ENCODE results near the gene OR2L3.

The OR2L3 gene

GRCh38 chr1:248046536-248046935 is at the start of gene OR2L3:
Gene OR2L3 (plus strand): TSS chr1:248046836. CDS start chr1:248060682, 13,846 bp downstream.
- no peaks in the 10 kb centered on the region for H3K4me1 ChIP-seq (ENCODE audit: insufficient read depth, low read length)
- no peak within 1 kb of the TSS for H2AFZ ChIP-seq (ENCODE audit: low read depth, low read length)

GRCh38 chr1:247998811-247999210 is 47.8 kb upstream of the OR2L3 start:
- H3K9me3 ChIP-seq (ENCODE audit: low read length): no peaks in the 10 kb centered on the region
- H3K4me3 ChIP-seq (ENCODE audit: low read length): no peak overlapping the region

More at GRCh38 chr1:248046536-248046935, at the start of gene OR2L3:
- Histone ChIP-seq H3K27me3 (ENCODE audit: insufficient read depth, low read length) (no peaks in the 10 kb centered on the region), H3K36me3 (ENCODE audit: insufficient read depth, low read length) (no peaks in the 10 kb centered on the region), H3K4me3 (ENCODE audit: low read length) (no peak within 1 kb of the TSS), H3K9me3 (ENCODE audit: low read length) (no peaks in the 10 kb centered on the region)

GRCh38 chr1:248000169-248000568 is 46.5 kb upstream of the OR2L3 start:
- H2AFZ ChIP-seq (ENCODE audit: low read depth, low read length): no peak overlapping the region
- H3K4me3 ChIP-seq (ENCODE audit: low read length): no peak overlapping the region
- H3K27me3 ChIP-seq (ENCODE audit: insufficient read depth, low read length): no peaks in the 10 kb centered on the region
- H3K4me1 ChIP-seq (ENCODE audit: insufficient read depth, low read length): no peaks in the 10 kb centered on the region
- H3K9me3 ChIP-seq (ENCODE audit: low read length): no peaks in the 10 kb centered on the region
- no peaks in the 10 kb centered on the region for H3K36me3 ChIP-seq (ENCODE audit: insufficient read depth, low read length)

More at GRCh38 chr1:247998811-247999210, 47.8 kb upstream of the OR2L3 start:
- H2AFZ ChIP-seq (ENCODE audit: low read depth, low read length): no peak overlapping the region
- no peaks in the 10 kb centered on the region for H3K36me3 ChIP-seq (ENCODE audit: insufficient read depth, low read length)
- H3K27me3 ChIP-seq (ENCODE audit: insufficient read depth, low read length): no peaks in the 10 kb centered on the region
- H3K4me1 ChIP-seq (ENCODE audit: insufficient read depth, low read length): no peaks in the 10 kb centered on the region

- H3K27me3 ChIP-seq (ENCODE audit: insufficient read depth, low read length): no peaks in the 10 kb centered on the region
- H3K4me3 ChIP-seq (ENCODE audit: low read length): no peak overlapping the region
- no peaks in the 10 kb centered on the region for H3K36me3 ChIP-seq (ENCODE audit: insufficient read depth, low read length)
- no peaks in the 10 kb centered on the region for H3K4me1 ChIP-seq (ENCODE audit: insufficient read depth, low read length)
- no peak overlapping the region for H2AFZ ChIP-seq (ENCODE audit: low read depth, low read length)
- no peaks in the 10 kb centered on the region for H3K9me3 ChIP-seq (ENCODE audit: low read length)
These were observed 38.9 kb upstream of the OR2L3 start for GRCh38 chr1:248007778-248008177.

- Histone ChIP-seq H3K36me3 (ENCODE audit: insufficient read depth, low read length) (no peaks in the 10 kb centered on the region), H3K4me1 (ENCODE audit: insufficient read depth, low read length) (no peaks in the 10 kb centered on the region), H3K27me3 (ENCODE audit: insufficient read depth, low read length) (no peaks in the 10 kb centered on the region), H2AFZ (ENCODE audit: low read depth, low read length) (no peak overlapping the region), H3K4me3 (ENCODE audit: low read length) (no peak overlapping the region), H3K9me3 (ENCODE audit: low read length) (no peaks in the 10 kb centered on the region)
These were observed 37.0 kb upstream of the OR2L3 start for GRCh38 chr1:248009681-248010080.

- Histone ChIP-seq H3K27me3 (ENCODE audit: insufficient read depth, low read length) (no peaks in the 10 kb centered on the region), H3K36me3 (ENCODE audit: insufficient read depth, low read length) (no peaks in the 10 kb centered on the region), H3K9me3 (ENCODE audit: low read length) (no peaks in the 10 kb centered on the region), H3K4me1 (ENCODE audit: insufficient read depth, low read length) (no peaks in the 10 kb centered on the region), H2AFZ (ENCODE audit: low read depth, low read length) (no peak within 1 kb of the TSS), H3K4me3 (ENCODE audit: low read length) (no peak within 1 kb of the TSS)
These were observed 33.4 kb upstream of the OR2L3 start, which contains the start of gene OR2L5 for GRCh38 chr1:248013229-248013710. Gene OR2L5 (plus strand): TSS chr1:248013660. CDS start chr1:248021948, 8,288 bp downstream.

- no peaks in the 10 kb centered on the region for H3K9me3 ChIP-seq (ENCODE audit: low read length)
- H3K4me3 ChIP-seq (ENCODE audit: low read length): no peak overlapping the region
These were observed 30.8 kb upstream of the OR2L3 start for GRCh38 chr1:248015803-248016202.

GRCh38 chr1:248029770-248030169 is 16.9 kb upstream of the OR2L3 start, which contains the start of gene OR2L2:
Gene OR2L2 (plus strand): TSS chr1:248030070. CDS start chr1:248038268, 8,198 bp downstream.
- Histone ChIP-seq H3K36me3 (ENCODE audit: insufficient read depth, low read length) (no peaks in the 10 kb centered on the region), H3K27me3 (ENCODE audit: insufficient read depth, low read length) (no peaks in the 10 kb centered on the region), H3K4me1 (ENCODE audit: insufficient read depth, low read length) (no peaks in the 10 kb centered on the region), H3K4me3 (ENCODE audit: low read length) (no peak within 1 kb of the TSS), H2AFZ (ENCODE audit: low read depth, low read length) (no peak within 1 kb of the TSS), H3K9me3 (ENCODE audit: low read length) (no peaks in the 10 kb centered on the region)

More at GRCh38 chr1:248015803-248016202, 30.8 kb upstream of the OR2L3 start:
- no peaks in the 10 kb centered on the region for H3K27me3 ChIP-seq (ENCODE audit: insufficient read depth, low read length)
- no peaks in the 10 kb centered on the region for H3K4me1 ChIP-seq (ENCODE audit: insufficient read depth, low read length)
- H3K36me3 ChIP-seq (ENCODE audit: insufficient read depth, low read length): no peaks in the 10 kb centered on the region
- no peak overlapping the region for H2AFZ ChIP-seq (ENCODE audit: low read depth, low read length)

GRCh38 chr1:248045209-248045608 is 1.4 kb upstream of the OR2L3 start:
- H3K4me1 ChIP-seq (ENCODE audit: insufficient read depth, low read length): no peaks in the 10 kb centered on the region
- no peaks in the 10 kb centered on the region for H3K36me3 ChIP-seq (ENCODE audit: insufficient read depth, low read length)
- no peaks in the 10 kb centered on the region for H3K9me3 ChIP-seq (ENCODE audit: low read length)
- no peak overlapping the region for H3K4me3 ChIP-seq (ENCODE audit: low read length)
- H3K27me3 ChIP-seq (ENCODE audit: insufficient read depth, low read length): no peaks in the 10 kb centered on the region
- H2AFZ ChIP-seq (ENCODE audit: low read depth, low read length): no peak overlapping the region

DNA sequence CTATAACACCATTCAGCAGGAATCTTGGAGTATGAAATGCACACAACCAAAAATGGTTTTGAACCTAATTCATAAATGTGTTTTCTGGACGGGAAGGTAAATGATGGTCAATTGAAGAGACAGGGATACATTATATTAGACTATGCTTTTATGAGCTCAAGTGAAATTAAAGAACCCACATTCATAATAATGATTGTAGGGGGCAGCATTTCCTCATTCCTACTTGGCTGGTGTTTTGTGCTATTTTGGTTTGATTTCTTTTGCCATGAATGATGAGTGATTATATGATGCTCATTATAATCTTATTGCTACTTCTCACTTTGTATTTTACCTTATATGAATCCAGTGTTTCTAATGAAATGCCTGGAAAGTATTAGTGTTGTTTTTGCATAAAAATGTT is 372 bp downstream of the OR2L3 start:
- Histone ChIP-seq H3K4me1 (ENCODE audit: insufficient read depth, low read length) (no peaks in the 10 kb centered on the region), H3K27me3 (ENCODE audit: insufficient read depth, low read length) (no peaks in the 10 kb centered on the region), H3K9me3 (ENCODE audit: low read length) (no peaks in the 10 kb centered on the region), H3K4me3 (ENCODE audit: low read length) (no peak overlapping the region), H2AFZ (ENCODE audit: low read depth, low read length) (no peak overlapping the region), H3K36me3 (ENCODE audit: insufficient read depth, low read length) (no peaks in the 10 kb centered on the region)

- Histone ChIP-seq H3K9me3 (ENCODE audit: low read length) (no peaks in the 10 kb centered on the region), H2AFZ (ENCODE audit: low read depth, low read length) (no peak overlapping the region), H3K4me1 (ENCODE audit: insufficient read depth, low read length) (no peaks in the 10 kb centered on the region), H3K27me3 (ENCODE audit: insufficient read depth, low read length) (no peaks in the 10 kb centered on the region), H3K36me3 (ENCODE audit: insufficient read depth, low read length) (no peaks in the 10 kb centered on the region), H3K4me3 (ENCODE audit: low read length) (no peak overlapping the region)
These were observed 8.0 kb downstream of the OR2L3 start for GRCh38 chr1:248054671-248055070.

DNA sequence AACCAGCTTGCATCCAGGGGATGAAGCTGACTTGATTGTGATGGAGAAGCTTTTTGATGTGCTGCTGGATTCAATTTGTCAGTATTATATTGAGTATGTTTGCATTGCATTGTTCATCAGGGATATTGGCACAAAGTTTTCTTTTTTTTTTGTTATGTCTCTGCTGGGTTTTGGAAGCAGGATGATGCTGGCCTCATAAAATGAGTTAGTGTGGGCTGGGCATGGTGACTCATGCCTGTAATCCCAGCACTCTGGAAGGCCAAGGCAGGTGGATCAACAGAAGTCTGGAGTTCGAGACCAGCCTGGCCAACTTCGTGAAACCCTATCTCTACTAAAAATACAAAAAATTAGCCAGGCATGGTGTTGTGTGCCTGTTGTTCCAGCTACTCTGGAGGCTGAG is 8.6 kb downstream of the OR2L3 start:
- H3K27me3 ChIP-seq (ENCODE audit: insufficient read depth, low read length): no peaks in the 10 kb centered on the region
- no peaks in the 10 kb centered on the region for H3K36me3 ChIP-seq (ENCODE audit: insufficient read depth, low read length)
- H3K9me3 ChIP-seq (ENCODE audit: low read length): no peaks in the 10 kb centered on the region
- H3K4me1 ChIP-seq (ENCODE audit: insufficient read depth, low read length): no peaks in the 10 kb centered on the region
- H3K4me3 ChIP-seq (ENCODE audit: low read length): no peak overlapping the region
- no peak overlapping the region for H2AFZ ChIP-seq (ENCODE audit: low read depth, low read length)

DNA sequence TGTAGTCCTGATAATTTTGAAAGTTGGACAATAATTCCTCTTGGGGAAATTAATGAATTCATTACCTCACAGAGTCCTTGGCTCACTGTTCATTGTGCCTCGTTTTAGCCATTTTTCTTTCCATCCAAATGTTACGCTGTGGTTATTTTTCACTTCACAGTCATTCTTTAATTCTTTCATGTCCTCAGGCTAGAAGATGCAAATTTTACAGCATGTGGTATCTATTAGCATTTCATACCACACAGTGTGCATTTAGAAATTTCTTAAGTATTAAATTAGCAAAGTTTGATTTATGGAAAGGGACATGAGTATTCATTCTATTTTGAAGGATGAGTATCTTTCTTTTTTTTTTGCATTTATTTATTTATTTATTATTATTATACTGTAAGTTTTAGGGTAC is 18.4 kb downstream of the OR2L3 start:
- Histone ChIP-seq H3K4me3 (ENCODE audit: low read length) (no peak overlapping the region), H3K9me3 (ENCODE audit: low read length) (no peaks in the 10 kb centered on the region), H3K27me3 (ENCODE audit: insufficient read depth, low read length) (no peaks in the 10 kb centered on the region)

DNA sequence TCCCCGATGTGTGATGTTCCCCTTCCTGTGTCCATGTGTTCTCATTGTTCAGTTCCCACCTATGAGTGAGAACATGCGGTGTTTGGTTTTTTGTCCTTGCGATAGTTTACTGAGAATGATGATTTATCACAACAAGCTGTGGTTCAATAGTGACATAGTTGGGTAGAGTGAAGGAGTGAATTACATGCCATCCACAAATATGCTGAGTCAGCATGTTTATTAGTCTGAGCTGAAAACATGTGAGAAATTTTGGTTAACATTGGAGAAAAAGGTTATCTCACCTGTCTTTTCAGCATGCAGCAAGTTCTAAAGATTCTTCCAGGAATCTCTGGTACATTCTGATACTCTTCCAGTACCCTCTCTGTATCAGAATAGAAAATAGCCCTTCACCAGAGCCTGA is 19.0 kb downstream of the OR2L3 start:
- H2AFZ ChIP-seq (ENCODE audit: low read depth, low read length): no peak overlapping the region
- H3K4me3 ChIP-seq (ENCODE audit: low read length): no peak overlapping the region
- no peaks in the 10 kb centered on the region for H3K27me3 ChIP-seq (ENCODE audit: insufficient read depth, low read length)
- no peaks in the 10 kb centered on the region for H3K4me1 ChIP-seq (ENCODE audit: insufficient read depth, low read length)
- no peaks in the 10 kb centered on the region for H3K9me3 ChIP-seq (ENCODE audit: low read length)
- no peaks in the 10 kb centered on the region for H3K36me3 ChIP-seq (ENCODE audit: insufficient read depth, low read length)

More for the DNA sequence above, 18.4 kb downstream of the OR2L3 start:
- H2AFZ ChIP-seq (ENCODE audit: low read depth, low read length): no peak overlapping the region
- no peaks in the 10 kb centered on the region for H3K4me1 ChIP-seq (ENCODE audit: insufficient read depth, low read length)
- H3K36me3 ChIP-seq (ENCODE audit: insufficient read depth, low read length): no peaks in the 10 kb centered on the region

Data from neuron (in vitro differentiated cells).